ENCODE measurements around the gene ERLIN1. TPM values are rescaled to one million over a fixed set of nuclear protein-coding genes. Genes with fewer than 3 reads are reported as not detected.

Gene ERLIN1
- total RNA-seq, 1 experiment from 2014 or later, result 79.8 TPM

- TF ChIP-seq CTCF (IDR thresholded peaks at IDR 0.05) (no peak), POLR2AphosphoS5 (IDR thresholded peaks at IDR 0.05; ENCODE audit: low read depth, low read length) (no peak), TCF7L2 (IDR thresholded peaks at IDR 0.05; ENCODE audit: low read depth, low read length) (no peak), SIN3A (IDR thresholded peaks at IDR 0.05; ENCODE audit: borderline replicate concordance, insufficient read depth, low read depth, low read length) (no peak)
- TF ChIP-seq, protein P1, sequence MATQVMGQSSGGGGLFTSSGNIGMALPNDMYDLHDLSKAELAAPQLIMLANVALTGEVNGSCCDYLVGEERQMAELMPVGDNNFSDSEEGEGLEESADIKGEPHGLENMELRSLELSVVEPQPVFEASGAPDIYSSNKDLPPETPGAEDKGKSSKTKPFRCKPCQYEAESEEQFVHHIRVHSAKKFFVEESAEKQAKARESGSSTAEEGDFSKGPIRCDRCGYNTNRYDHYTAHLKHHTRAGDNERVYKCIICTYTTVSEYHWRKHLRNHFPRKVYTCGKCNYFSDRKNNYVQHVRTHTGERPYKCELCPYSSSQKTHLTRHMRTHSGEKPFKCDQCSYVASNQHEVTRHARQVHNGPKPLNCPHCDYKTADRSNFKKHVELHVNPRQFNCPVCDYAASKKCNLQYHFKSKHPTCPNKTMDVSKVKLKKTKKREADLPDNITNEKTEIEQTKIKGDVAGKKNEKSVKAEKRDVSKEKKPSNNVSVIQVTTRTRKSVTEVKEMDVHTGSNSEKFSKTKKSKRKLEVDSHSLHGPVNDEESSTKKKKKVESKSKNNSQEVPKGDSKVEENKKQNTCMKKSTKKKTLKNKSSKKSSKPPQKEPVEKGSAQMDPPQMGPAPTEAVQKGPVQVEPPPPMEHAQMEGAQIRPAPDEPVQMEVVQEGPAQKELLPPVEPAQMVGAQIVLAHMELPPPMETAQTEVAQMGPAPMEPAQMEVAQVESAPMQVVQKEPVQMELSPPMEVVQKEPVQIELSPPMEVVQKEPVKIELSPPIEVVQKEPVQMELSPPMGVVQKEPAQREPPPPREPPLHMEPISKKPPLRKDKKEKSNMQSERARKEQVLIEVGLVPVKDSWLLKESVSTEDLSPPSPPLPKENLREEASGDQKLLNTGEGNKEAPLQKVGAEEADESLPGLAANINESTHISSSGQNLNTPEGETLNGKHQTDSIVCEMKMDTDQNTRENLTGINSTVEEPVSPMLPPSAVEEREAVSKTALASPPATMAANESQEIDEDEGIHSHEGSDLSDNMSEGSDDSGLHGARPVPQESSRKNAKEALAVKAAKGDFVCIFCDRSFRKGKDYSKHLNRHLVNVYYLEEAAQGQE (IDR thresholded peaks at IDR 0.05; ENCODE audit: insufficient read depth in 1 of 2, low read depth in 2 of 2, low read length in 1 of 2), result no peak
- intact Hi-C loops (cut with micrococcal nuclease; ENCODE audit: unreplicated experiment) (no loop called here), in situ Hi-C loops (cut with HindIII; ENCODE audit: low pct_unique_long_range_greater_than_20kb, low sequenced_read_pairs) (no loop called here)
- no peak for ATAC-seq
- H3K27me3 ChIP-seq (ENCODE audit: control insufficient read depth, insufficient read depth, low read length), result no peaks in the 10 kb centered on the region
- no peaks in the 10 kb centered on the region for H3K9me3 ChIP-seq (ENCODE audit: control insufficient read depth, insufficient read depth, low read depth, low read length)
- POLR2A ChIA-PET, result no interaction called here
- no peak overlapping the region for H3K27ac ChIP-seq (ENCODE audit: low read length)
- DNase-seq (ENCODE audit: low read depth, low spot score), result no peak
- no peaks in the 10 kb centered on the region for H3K36me3 ChIP-seq (ENCODE audit: control insufficient read depth, insufficient read depth, low read length)
- no TSS peak for BruUV-seq (replicated peaks)
- CTCF ChIA-PET, result no interaction called here
- no peak overlapping the region for H3K4me3 ChIP-seq (ENCODE audit: low read depth in 2 of 2, low read length in 2 of 2)
- no peaks in the 10 kb centered on the region for H3K4me1 ChIP-seq (ENCODE audit: control insufficient read depth, insufficient read depth, low read length)
These were observed 61.7 kb downstream of the ERLIN1 start for GRCh38 chr10:100124097-100124496.

DNA sequence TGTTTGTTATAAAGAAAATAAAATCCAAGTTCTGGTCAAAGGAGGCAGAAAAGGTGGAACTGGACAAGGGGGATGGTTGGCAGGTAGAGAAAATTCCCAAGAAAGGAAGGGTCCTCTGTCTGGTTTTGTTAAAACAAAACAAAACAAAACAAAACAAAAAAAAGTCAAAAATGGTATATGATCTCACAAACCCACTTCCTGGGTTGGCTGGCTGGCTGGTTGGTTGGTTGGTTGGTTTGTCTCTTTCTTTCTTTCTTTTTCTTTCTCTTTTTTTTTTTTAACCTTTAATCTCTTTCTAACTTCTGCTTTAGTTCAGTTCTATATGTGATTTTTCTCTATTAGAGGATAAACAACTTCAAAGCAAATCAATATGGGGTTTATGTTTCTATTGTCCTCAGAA, 63.0 kb downstream of the ERLIN1 start:
- intact Hi-C loops (cut with micrococcal nuclease; ENCODE audit: unreplicated experiment), result no loop called here
- CTCF ChIA-PET, result no interaction called here
- no TSS peak for BruUV-seq (replicated peaks)

More for the DNA sequence above, 63.0 kb downstream of the ERLIN1 start:
- Histone ChIP-seq H3K27ac (ENCODE audit: low read length) (no peak overlapping the region), H3K36me3 (ENCODE audit: control insufficient read depth, insufficient read depth, low read length) (no peaks in the 10 kb centered on the region), H3K4me1 (ENCODE audit: control insufficient read depth, insufficient read depth, low read length) (no peaks in the 10 kb centered on the region), H3K9me3 (ENCODE audit: control insufficient read depth, insufficient read depth, low read depth, low read length) (no peaks in the 10 kb centered on the region), H3K27me3 (ENCODE audit: control insufficient read depth, insufficient read depth, low read length) (no peaks in the 10 kb centered on the region), H3K4me3 (ENCODE audit: low read depth in 2 of 2, low read length in 2 of 2) (no peak overlapping the region)
- no peak for DNase-seq (ENCODE audit: low read depth, low spot score)
- POLR2A ChIA-PET, result no interaction called here
- TF ChIP-seq TCF7L2 (IDR thresholded peaks at IDR 0.05; ENCODE audit: low read depth, low read length) (no peak), SIN3A (IDR thresholded peaks at IDR 0.05; ENCODE audit: borderline replicate concordance, insufficient read depth, low read depth, low read length) (no peak), POLR2AphosphoS5 (IDR thresholded peaks at IDR 0.05; ENCODE audit: low read depth, low read length) (no peak), CTCF (IDR thresholded peaks at IDR 0.05) (no peak)
- TF ChIP-seq, protein P1 (IDR thresholded peaks at IDR 0.05; ENCODE audit: insufficient read depth in 1 of 2, low read depth in 2 of 2, low read length in 1 of 2), result no peak
- no peak for ATAC-seq
- in situ Hi-C loops (cut with HindIII; ENCODE audit: low pct_unique_long_range_greater_than_20kb, low sequenced_read_pairs), result no loop called here
